ENCODE results near the gene MAP3K1. TPM values are rescaled to one million over a fixed set of nuclear protein-coding genes. Genes with fewer than 3 reads are reported as not detected.
A peak's percentile ranks its signal among the peaks of the same experiment; 100 is the strongest.

Gene MAP3K1
- total RNA-seq, 1 donor from 2014 or later: 20.3 TPM

GRCh38 chr5:56858777-56859442, 43.6 kb downstream of the MAP3K1 start:
- Histone ChIP-seq H3K36me3 (peaks cover 47% of the 10 kb centered on the region), H3K9me3 (no peaks in the 10 kb centered on the region), H3K27ac (no peak overlapping the region), H3K4me1 (peaks cover 10% of the 10 kb centered on the region), H3K27me3 (no peaks in the 10 kb centered on the region), H3K4me3 (no peak overlapping the region)
- no peak for ATAC-seq
- intact Hi-C loops (cut with DNase I): no loop called here
- DNase-seq: no peak
- TF ChIP-seq, protein P1, sequence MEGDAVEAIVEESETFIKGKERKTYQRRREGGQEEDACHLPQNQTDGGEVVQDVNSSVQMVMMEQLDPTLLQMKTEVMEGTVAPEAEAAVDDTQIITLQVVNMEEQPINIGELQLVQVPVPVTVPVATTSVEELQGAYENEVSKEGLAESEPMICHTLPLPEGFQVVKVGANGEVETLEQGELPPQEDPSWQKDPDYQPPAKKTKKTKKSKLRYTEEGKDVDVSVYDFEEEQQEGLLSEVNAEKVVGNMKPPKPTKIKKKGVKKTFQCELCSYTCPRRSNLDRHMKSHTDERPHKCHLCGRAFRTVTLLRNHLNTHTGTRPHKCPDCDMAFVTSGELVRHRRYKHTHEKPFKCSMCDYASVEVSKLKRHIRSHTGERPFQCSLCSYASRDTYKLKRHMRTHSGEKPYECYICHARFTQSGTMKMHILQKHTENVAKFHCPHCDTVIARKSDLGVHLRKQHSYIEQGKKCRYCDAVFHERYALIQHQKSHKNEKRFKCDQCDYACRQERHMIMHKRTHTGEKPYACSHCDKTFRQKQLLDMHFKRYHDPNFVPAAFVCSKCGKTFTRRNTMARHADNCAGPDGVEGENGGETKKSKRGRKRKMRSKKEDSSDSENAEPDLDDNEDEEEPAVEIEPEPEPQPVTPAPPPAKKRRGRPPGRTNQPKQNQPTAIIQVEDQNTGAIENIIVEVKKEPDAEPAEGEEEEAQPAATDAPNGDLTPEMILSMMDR (IDR thresholded peaks at IDR 0.05): no peak

DNA sequence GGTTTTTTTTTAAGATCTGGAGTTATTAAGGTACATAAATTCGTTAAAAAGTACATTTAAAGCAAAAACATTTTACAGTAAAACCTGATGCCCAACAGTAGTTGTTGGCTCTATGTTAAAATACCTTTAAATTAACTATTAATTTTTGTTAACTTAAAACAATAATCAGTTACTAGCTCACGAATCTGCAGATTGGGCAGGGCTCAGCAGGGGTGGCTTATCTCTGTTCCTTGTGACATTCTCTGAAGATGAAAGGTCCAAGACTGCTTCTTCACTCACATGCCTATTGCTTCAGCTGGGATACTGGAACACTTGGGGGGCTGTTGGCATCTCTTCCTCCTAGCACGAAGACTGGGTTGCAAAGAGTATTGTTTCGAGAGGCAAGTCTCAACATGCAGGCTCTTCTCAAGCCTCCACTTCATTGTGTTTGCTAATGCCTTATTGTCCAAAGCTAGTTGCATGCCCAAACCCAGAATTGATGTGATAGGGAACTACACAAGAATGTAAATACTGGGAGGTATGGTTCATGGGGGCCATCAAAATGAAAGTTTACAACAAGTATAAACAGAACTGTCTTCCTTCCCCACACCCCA, 46.6 kb downstream of the MAP3K1 start:
- Histone ChIP-seq H3K9me3 (no peaks in the 10 kb centered on the region), H3K27me3 (no peaks in the 10 kb centered on the region), H3K27ac (no peak overlapping the region), H3K36me3 (peaks cover 76% of the 10 kb centered on the region), H3K4me3 (no peak overlapping the region), H3K4me1 (no peaks in the 10 kb centered on the region)
- ATAC-seq (no peak), DNase-seq (no peak)
- intact Hi-C loops (cut with DNase I): no loop called here
- TF ChIP-seq, protein P1 (IDR thresholded peaks at IDR 0.05): no peak

GRCh38 chr5:56862909-56863308, 47.6 kb downstream of the MAP3K1 start:
- peaks cover 86% of the 10 kb centered on the region for H3K36me3 ChIP-seq
- no peak for DNase-seq
- peak; percentile 32 for ATAC-seq
- H3K4me1 ChIP-seq: no peaks in the 10 kb centered on the region
- intact Hi-C loops (cut with DNase I): no loop called here
- TF ChIP-seq, protein P1 (IDR thresholded peaks at IDR 0.05): no peak
- no peak overlapping the region for H3K4me3 ChIP-seq
- no peaks in the 10 kb centered on the region for H3K9me3 ChIP-seq
- no peaks in the 10 kb centered on the region for H3K27me3 ChIP-seq
- H3K27ac ChIP-seq: no peak overlapping the region

DNA sequence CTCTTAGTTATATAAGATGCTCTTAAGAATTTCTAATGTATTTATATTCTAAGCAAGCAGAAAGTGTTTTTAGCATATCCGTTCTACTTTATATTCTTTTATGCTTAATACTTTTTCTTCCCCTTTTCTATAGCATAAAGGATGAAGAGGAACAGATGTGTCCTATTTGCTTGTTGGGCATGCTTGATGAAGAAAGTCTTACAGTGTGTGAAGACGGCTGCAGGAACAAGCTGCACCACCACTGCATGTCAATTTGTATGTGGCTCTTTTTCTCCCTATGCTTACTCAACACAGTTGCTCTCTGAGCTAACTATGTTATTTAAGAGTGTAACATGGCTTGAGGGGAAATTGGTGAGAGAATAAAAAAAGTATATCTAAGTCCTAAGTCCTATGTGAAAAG, 56.4 kb downstream of the MAP3K1 start:
- TF ChIP-seq, protein P1 (IDR thresholded peaks at IDR 0.05): no peak
- no peaks in the 10 kb centered on the region for H3K27me3 ChIP-seq
- H3K27ac ChIP-seq: no peak overlapping the region
- intact Hi-C loops (cut with DNase I): no loop called here
- no peaks in the 10 kb centered on the region for H3K4me1 ChIP-seq
- H3K4me3 ChIP-seq: no peak overlapping the region
- peaks cover 86% of the 10 kb centered on the region for H3K36me3 ChIP-seq
- no peak for DNase-seq
- ATAC-seq: no peak
- no peaks in the 10 kb centered on the region for H3K9me3 ChIP-seq

DNA sequence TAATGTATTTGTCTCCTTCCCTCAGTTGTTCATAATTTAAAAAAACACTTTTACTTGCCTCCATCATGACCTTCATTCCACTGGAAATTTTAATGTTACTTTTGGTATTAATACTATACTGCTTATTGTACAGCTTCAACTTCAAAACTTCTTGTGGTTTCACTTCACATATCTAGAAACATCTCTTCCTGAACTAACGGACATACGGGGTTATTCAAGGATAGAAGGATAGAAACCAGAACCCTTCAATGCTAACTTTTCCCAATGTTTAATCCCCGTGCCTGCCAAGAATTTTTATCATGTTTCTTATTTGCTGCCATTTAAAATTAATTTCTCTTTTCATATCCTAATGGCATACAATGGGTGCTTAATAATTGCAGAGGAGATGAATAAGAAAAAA, 57.7 kb downstream of the MAP3K1 start:
- peaks cover 86% of the 10 kb centered on the region for H3K36me3 ChIP-seq
- no peaks in the 10 kb centered on the region for H3K9me3 ChIP-seq
- intact Hi-C loops (cut with DNase I): no loop called here
- H3K27ac ChIP-seq: no peak overlapping the region
- H3K4me3 ChIP-seq: no peak overlapping the region
- no peaks in the 10 kb centered on the region for H3K27me3 ChIP-seq
- no peak for ATAC-seq
- H3K4me1 ChIP-seq: no peaks in the 10 kb centered on the region
- no peak for DNase-seq
- TF ChIP-seq, protein P1 (IDR thresholded peaks at IDR 0.05): no peak

Measured in upper lobe of right lung (tissue), 1 donor.